SU-DHL-6 (cell line): ENCODE results near the gene DIP2C.

Source experiments
- H2AFZ ChIP-seq: fragments of 200-600 bp; sonication (generic); 2 replicates; pipeline ENCODE4 v1.6.1; 2014; ENCODE audit warnings: low read depth, mild to moderate bottlenecking, moderate library complexity, mixed read lengths, antibody characterized with exemption, low read length; ENCODE audit not compliant: severe bottlenecking
- H3F3A ChIP-seq: fragments of 200-600 bp; shearing (Covaris generic); 2 replicates; pipeline ENCODE4 v1.6.0; 2016; ENCODE audit warnings: antibody characterized with exemption, mild to moderate bottlenecking; ENCODE audit not compliant: insufficient read depth
- H3K27ac ChIP-seq: fragments of 200-600 bp; sonication (generic); 2 replicates; pipeline ENCODE4 v1.5.1; 2016; ENCODE audit warnings: low read depth, mild to moderate bottlenecking, low read length, moderate library complexity, mixed read lengths
- H3K27me3 ChIP-seq: fragments of 200-600 bp; sonication (generic), shearing (Covaris generic); 2 replicates; pipeline ENCODE4 v1.6.0; 2014; ENCODE audit warnings: mild to moderate bottlenecking, low read length
- H3K36me3 ChIP-seq: fragments of 200-600 bp; sonication (generic); 2 replicates; pipeline ENCODE4 v1.6.1; 2014; ENCODE audit warnings: mild to moderate bottlenecking, low read length, mixed read lengths
- H3K4me2 ChIP-seq: fragments of 300-600, 200-600 bp; shearing (Covaris generic), sonication (generic); 2 replicates; pipeline ENCODE4 v1.6.0; 2014; ENCODE audit warnings: low read length, low read depth, mild to moderate bottlenecking; ENCODE audit not compliant: poor library complexity, severe bottlenecking
- H3K4me3 ChIP-seq: fragments of 200-600 bp; sonication (generic); 2 replicates; pipeline ENCODE4 v1.5.1; 2014; ENCODE audit warnings: antibody characterized with exemption, low read length, mild to moderate bottlenecking, mixed read lengths; ENCODE audit not compliant: insufficient read depth, poor library complexity, severe bottlenecking
- H3K79me2 ChIP-seq: fragments of 200-600 bp; sonication (generic); 2 replicates; pipeline ENCODE4 v1.6.1; 2014; ENCODE audit warnings: mild to moderate bottlenecking, low read length, moderate library complexity; ENCODE audit not compliant: insufficient read depth
- H3K9ac ChIP-seq: fragments of 200-600 bp; sonication (generic); 2 replicates; pipeline ENCODE4 v1.7.0; 2014; ENCODE audit warnings: mild to moderate bottlenecking, low read length
- H3K9me2 ChIP-seq: fragments of 200-600 bp; sonication (generic); replicated peaks from 2 replicates; pipeline ENCODE4 v1.6.1; 2014; ENCODE audit warnings: low read length; ENCODE audit not compliant: insufficient read depth
- H3K9me3 ChIP-seq: fragments of 200-600 bp; sonication (generic); 2 replicates; pipeline ENCODE4 v1.6.1; 2014; ENCODE audit warnings: low read length, mixed read lengths; ENCODE audit not compliant: insufficient read depth
- H4K20me1 ChIP-seq: fragments of 200-600 bp; sonication (generic); 2 replicates; pipeline ENCODE4 v1.6.1; 2014; ENCODE audit warnings: low read depth, mild to moderate bottlenecking, antibody characterized with exemption, low read length, moderate library complexity, mixed read lengths
- CTCF ChIP-seq: fragments of 200-600 bp; sonication (generic); IDR thresholded peaks from one replicate; pipeline ENCODE4 v1.5.1; 2017; ENCODE audit warnings: antibody characterized with exemption, mild to moderate bottlenecking, low read length, moderate library complexity; ENCODE audit not compliant: insufficient read depth, poor library complexity, severe bottlenecking
- EZH2phosphoT487 ChIP-seq: fragments of 200-600 bp; sonication (generic), shearing (Covaris generic); conservative IDR thresholded peaks from 2 replicates; pipeline ENCODE4 v1.6.1; 2018; ENCODE audit warnings: mild to moderate bottlenecking, antibody characterized with exemption, low read length, moderate library complexity, mixed read lengths

DIP2C gene

GRCh38 chr10:614790-615582 is 74.5 kb downstream of the DIP2C start:
- Histone ChIP-seq H3K4me3 (no peak overlapping the region), H3K9me3 (no peaks in the 10 kb centered on the region), H3K4me2 (no peak overlapping the region), H3K36me3 (no peaks in the 10 kb centered on the region), H3K27me3 (no peaks in the 10 kb centered on the region), H3K9ac (no peak overlapping the region), H2AFZ (no peak overlapping the region), H3F3A (no peaks in the 10 kb centered on the region), H3K79me2 (no peaks in the 10 kb centered on the region), H3K27ac (no peak overlapping the region), H3K9me2 (no peaks in the 10 kb centered on the region), H4K20me1 (no peaks in the 10 kb centered on the region)
- TF ChIP-seq EZH2phosphoT487 = no peak
- no peak for TF ChIP-seq CTCF

- H3K9me2 ChIP-seq = no peaks in the 10 kb centered on the region
- H3K27ac ChIP-seq = no peak overlapping the region
- H3F3A ChIP-seq = no peaks in the 10 kb centered on the region
- H2AFZ ChIP-seq = no peak overlapping the region
- no peaks in the 10 kb centered on the region for H3K27me3 ChIP-seq
- H3K4me2 ChIP-seq = no peak overlapping the region
- H3K79me2 ChIP-seq = no peaks in the 10 kb centered on the region
- H4K20me1 ChIP-seq = no peaks in the 10 kb centered on the region
- no peaks in the 10 kb centered on the region for H3K9me3 ChIP-seq
- H3K36me3 ChIP-seq = no peaks in the 10 kb centered on the region
- H3K9ac ChIP-seq = no peak overlapping the region
- H3K4me3 ChIP-seq = no peak overlapping the region
- TF ChIP-seq CTCF (no peak), EZH2phosphoT487 (no peak)
These were observed 75.2 kb downstream of the DIP2C start for GRCh38 chr10:614139-614711.

GRCh38 chr10:613271-614138 is 76.0 kb downstream of the DIP2C start:
- H3F3A ChIP-seq = peaks cover 5% of the 10 kb centered on the region; the same call in 1 of the 2 replicates
- no peaks in the 10 kb centered on the region for H3K9me3 ChIP-seq
- no peak overlapping the region for H3K9ac ChIP-seq
- no peaks in the 10 kb centered on the region for H3K36me3 ChIP-seq
- no peak overlapping the region for H2AFZ ChIP-seq
- H3K4me2 ChIP-seq = no peak overlapping the region
- no peaks in the 10 kb centered on the region for H4K20me1 ChIP-seq
- no peak overlapping the region for H3K4me3 ChIP-seq
- H3K27ac ChIP-seq = no peak overlapping the region
- H3K27me3 ChIP-seq = no peaks in the 10 kb centered on the region
- no peak for TF ChIP-seq CTCF
- TF ChIP-seq EZH2phosphoT487 = no peak
- H3K9me2 ChIP-seq = no peaks in the 10 kb centered on the region
- H3K79me2 ChIP-seq = no peaks in the 10 kb centered on the region
